Measurements from ENCODE around the gene TRIM26. TPM values are rescaled to one million over a fixed set of nuclear protein-coding genes. Genes with fewer than 3 reads are reported as not detected.

The TRIM26 gene
- total and polyA plus RNA-seq, 4 donors: 32.1 to 51.4 (median 38.1) TPM

DNA sequence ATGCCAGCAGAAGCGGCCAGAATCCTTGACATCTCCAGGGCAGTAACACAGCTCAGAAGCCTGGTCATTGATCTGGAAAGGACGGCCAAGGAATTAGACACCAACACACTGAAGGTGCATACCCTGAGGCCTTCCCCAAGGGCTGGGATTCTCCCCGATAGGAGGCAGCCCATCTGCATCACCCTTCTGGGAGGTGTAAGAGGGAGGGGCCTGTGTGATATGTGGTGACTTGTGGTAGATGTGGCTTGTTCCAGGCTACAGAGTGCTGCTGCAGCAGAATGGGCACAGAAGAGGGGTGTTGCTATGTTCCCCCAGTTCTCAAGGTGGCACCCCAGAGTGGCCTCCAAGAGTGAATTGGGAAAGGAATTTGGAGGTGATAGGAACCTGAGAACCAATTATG is 66.1 kb downstream of the TRIM26 start:
- Histone ChIP-seq H3K4me1 (ENCODE audit: control insufficient read depth in 5 of 5, insufficient read depth in 5 of 5, low read length in 5 of 5) (no peaks in the 10 kb centered on the region), H3K27ac (ENCODE audit: low read depth in 1 of 2, low read length in 1 of 2) (no peak overlapping the region), H3K36me3 (ENCODE audit: control insufficient read depth in 4 of 4, insufficient read depth in 4 of 4, low read length in 4 of 4) (no peaks in the 10 kb centered on the region), H3K9me3 (ENCODE audit: control insufficient read depth in 4 of 4, insufficient read depth in 3 of 4, low read length in 3 of 4) (no peaks in the 10 kb centered on the region), H3K27me3 (ENCODE audit: control insufficient read depth in 3 of 3, insufficient read depth in 3 of 3, low read length in 2 of 3) (peaks cover 0 to 18% (median 2%) of the 10 kb centered on the region in 3 donors), H3K4me3 (no peak overlapping the region), H3K9ac (ENCODE audit: insufficient read depth in 1 of 2, low read length in 2 of 2) (no peak overlapping the region)
- no peak for ATAC-seq (ENCODE audit: insufficient read depth, low FRiP score)
- TF ChIP-seq, protein P1, sequence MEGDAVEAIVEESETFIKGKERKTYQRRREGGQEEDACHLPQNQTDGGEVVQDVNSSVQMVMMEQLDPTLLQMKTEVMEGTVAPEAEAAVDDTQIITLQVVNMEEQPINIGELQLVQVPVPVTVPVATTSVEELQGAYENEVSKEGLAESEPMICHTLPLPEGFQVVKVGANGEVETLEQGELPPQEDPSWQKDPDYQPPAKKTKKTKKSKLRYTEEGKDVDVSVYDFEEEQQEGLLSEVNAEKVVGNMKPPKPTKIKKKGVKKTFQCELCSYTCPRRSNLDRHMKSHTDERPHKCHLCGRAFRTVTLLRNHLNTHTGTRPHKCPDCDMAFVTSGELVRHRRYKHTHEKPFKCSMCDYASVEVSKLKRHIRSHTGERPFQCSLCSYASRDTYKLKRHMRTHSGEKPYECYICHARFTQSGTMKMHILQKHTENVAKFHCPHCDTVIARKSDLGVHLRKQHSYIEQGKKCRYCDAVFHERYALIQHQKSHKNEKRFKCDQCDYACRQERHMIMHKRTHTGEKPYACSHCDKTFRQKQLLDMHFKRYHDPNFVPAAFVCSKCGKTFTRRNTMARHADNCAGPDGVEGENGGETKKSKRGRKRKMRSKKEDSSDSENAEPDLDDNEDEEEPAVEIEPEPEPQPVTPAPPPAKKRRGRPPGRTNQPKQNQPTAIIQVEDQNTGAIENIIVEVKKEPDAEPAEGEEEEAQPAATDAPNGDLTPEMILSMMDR (IDR thresholded peaks at IDR 0.05; ENCODE audit: control extremely low read depth, extremely low read depth): no peak
- WGBS, 2 donors: 85 to 87% methylated on average over 3 of the region's 3 CpGs
- DNase-seq: no peak

DNA sequence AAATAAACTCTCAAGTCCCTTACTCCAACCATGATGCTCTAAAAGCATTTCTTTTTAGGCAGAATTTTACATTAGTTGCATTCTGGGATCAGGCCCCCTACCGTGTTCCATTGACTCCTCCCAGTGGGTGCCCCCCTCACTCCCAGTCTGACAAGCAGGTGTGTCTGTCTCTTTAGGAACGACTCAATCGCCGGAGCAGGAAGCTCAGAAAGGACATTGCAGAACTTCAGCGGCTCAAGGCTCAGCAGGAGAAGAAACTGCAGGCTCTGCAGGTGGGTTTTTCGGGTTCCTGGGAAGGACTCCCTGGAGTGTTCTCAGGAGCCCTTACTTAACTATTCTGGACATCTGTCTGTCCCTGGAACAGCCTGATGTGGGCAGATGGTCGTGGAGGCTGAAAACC is 67.4 kb downstream of the TRIM26 start:
- no peak for ATAC-seq (ENCODE audit: insufficient read depth, low FRiP score)
- WGBS, 2 donors: 59 to 65% methylated on average over 7 of the region's 7 CpGs

DNA sequence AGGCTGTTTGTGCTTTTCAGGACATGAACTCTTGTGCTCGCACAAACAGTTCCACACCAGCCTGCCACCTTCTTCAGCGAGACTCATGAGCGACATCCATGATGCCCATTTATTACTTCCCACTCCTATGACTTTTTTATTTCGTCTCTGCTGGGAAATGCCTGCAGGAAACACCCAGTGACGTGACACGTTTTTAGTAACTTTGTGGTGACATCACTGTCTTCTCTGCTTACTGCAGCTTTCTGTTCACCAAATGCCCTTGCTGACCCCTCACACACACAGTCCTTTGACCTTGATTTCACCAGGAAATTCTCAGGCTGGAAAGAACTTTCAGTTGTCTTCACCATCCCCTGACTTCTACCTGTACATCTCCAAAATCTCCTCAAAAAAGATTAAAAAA is 68.4 kb downstream of the TRIM26 start:
- TF ChIP-seq, protein P1 (IDR thresholded peaks at IDR 0.05; ENCODE audit: control extremely low read depth, extremely low read depth): no peak
- no peaks in the 10 kb centered on the region for H3K36me3 ChIP-seq (ENCODE audit: control insufficient read depth in 4 of 4, insufficient read depth in 4 of 4, low read length in 4 of 4)
- peaks cover 0 to 20% (median 2%) of the 10 kb centered on the region in 3 donors for H3K27me3 ChIP-seq (ENCODE audit: control insufficient read depth in 3 of 3, insufficient read depth in 3 of 3, low read length in 2 of 3)
- H3K9ac ChIP-seq (ENCODE audit: insufficient read depth in 1 of 2, low read length in 2 of 2): no peak overlapping the region
- no peaks in the 10 kb centered on the region for H3K9me3 ChIP-seq (ENCODE audit: control insufficient read depth in 4 of 4, insufficient read depth in 3 of 4, low read length in 3 of 4)
- no peak overlapping the region for H3K27ac ChIP-seq (ENCODE audit: low read depth in 1 of 2, low read length in 1 of 2)
- WGBS, 2 donors: 65 to 67% methylated on average over 6 of the region's 6 CpGs
- H3K4me3 ChIP-seq: no peak overlapping the region
- DNase-seq: no peak
- no peak for ATAC-seq (ENCODE audit: insufficient read depth, low FRiP score)
- no peaks in the 10 kb centered on the region for H3K4me1 ChIP-seq (ENCODE audit: control insufficient read depth in 5 of 5, insufficient read depth in 5 of 5, low read length in 5 of 5)

More for the DNA sequence above, 67.4 kb downstream of the TRIM26 start:
- Histone ChIP-seq H3K9me3 (ENCODE audit: control insufficient read depth in 4 of 4, insufficient read depth in 3 of 4, low read length in 3 of 4) (no peaks in the 10 kb centered on the region), H3K27ac (ENCODE audit: low read depth in 1 of 2, low read length in 1 of 2) (no peak overlapping the region), H3K9ac (ENCODE audit: insufficient read depth in 1 of 2, low read length in 2 of 2) (no peak overlapping the region), H3K4me1 (ENCODE audit: control insufficient read depth in 5 of 5, insufficient read depth in 5 of 5, low read length in 5 of 5) (no peaks in the 10 kb centered on the region), H3K27me3 (ENCODE audit: control insufficient read depth in 3 of 3, insufficient read depth in 3 of 3, low read length in 2 of 3) (peaks cover 0 to 24% (median 2%) of the 10 kb centered on the region in 3 donors), H3K36me3 (ENCODE audit: control insufficient read depth in 4 of 4, insufficient read depth in 4 of 4, low read length in 4 of 4) (no peaks in the 10 kb centered on the region), H3K4me3 (no peak overlapping the region)
- DNase-seq: no peak
- TF ChIP-seq, protein P1 (IDR thresholded peaks at IDR 0.05; ENCODE audit: control extremely low read depth, extremely low read depth): no peak

DNA sequence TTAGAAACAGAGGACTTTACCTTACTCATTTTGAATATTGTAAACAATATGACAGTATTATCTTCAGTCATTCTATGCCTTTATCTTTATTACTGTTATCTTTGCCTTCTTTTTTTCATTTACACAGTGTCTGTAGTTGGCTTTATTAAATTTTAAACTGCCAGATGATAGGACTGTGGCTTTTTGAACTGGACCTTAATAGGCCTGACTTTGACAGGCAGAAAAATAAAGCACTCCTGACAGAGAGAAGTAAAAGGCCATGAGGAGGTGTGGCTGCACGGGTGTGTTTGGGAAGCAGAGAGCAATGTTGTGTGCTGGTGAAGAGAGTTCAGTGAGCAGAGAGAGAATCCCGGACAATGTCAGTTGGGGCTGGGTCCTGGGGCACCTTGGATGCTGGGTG is 69.4 kb downstream of the TRIM26 start:
- ATAC-seq (ENCODE audit: insufficient read depth, low FRiP score) (no peak), DNase-seq (no peak)
- TF ChIP-seq, protein P1 (IDR thresholded peaks at IDR 0.05; ENCODE audit: control extremely low read depth, extremely low read depth): no peak
- H3K27ac ChIP-seq (ENCODE audit: low read depth in 1 of 2, low read length in 1 of 2): no peak overlapping the region
- no peak overlapping the region for H3K9ac ChIP-seq (ENCODE audit: insufficient read depth in 1 of 2, low read length in 2 of 2)
- no peaks in the 10 kb centered on the region for H3K36me3 ChIP-seq (ENCODE audit: control insufficient read depth in 4 of 4, insufficient read depth in 4 of 4, low read length in 4 of 4)
- no peaks in the 10 kb centered on the region for H3K9me3 ChIP-seq (ENCODE audit: control insufficient read depth in 4 of 4, insufficient read depth in 3 of 4, low read length in 3 of 4)
- no peak overlapping the region for H3K4me3 ChIP-seq
- H3K27me3 ChIP-seq (ENCODE audit: control insufficient read depth in 3 of 3, insufficient read depth in 3 of 3, low read length in 2 of 3): peaks cover 0 to 21% (median 2%) of the 10 kb centered on the region in 3 donors
- no peaks in the 10 kb centered on the region for H3K4me1 ChIP-seq (ENCODE audit: control insufficient read depth in 5 of 5, insufficient read depth in 5 of 5, low read length in 5 of 5)
- 59 to 79% methylated on average over 2 of the region's 2 CpGs for WGBS, 2 donors
